K562 (cell line): ENCODE results near the gene IDUA. TPM values are rescaled to one million over a fixed set of nuclear protein-coding genes. Genes with fewer than 3 reads are reported as not detected.

Experiments used
- ARID3A ChIP-seq: IDR thresholded peaks from 2 replicates; pipeline ENCODE4 v1.6.1; 2012; ENCODE audit warnings: low read depth, low read length, improper control_type of control experiment, borderline replicate concordance
- BCL6 ChIP-seq: fragments of 250-450 bp; sonication (Bioruptor Pico); IDR thresholded peaks from 2 replicates; pipeline ENCODE4 v1.4.0; 2020
- CHCHD3 ChIP-seq: fragments of 250-450 bp; sonication (Bioruptor Pico); IDR thresholded peaks from 2 replicates; pipeline ENCODE4 v2.1.2; 2022; ENCODE audit warnings: mild to moderate bottlenecking
- HDAC8 ChIP-seq: fragments of 450-650 bp; IDR thresholded peaks from 2 replicates; pipeline ENCODE4 v1.6.1; 2016; ENCODE audit warnings: mild to moderate bottlenecking, missing genetic modification characterization, moderate library complexity, missing compliant biosample characterization
- HEY1 ChIP-seq: fragments of 250-450 bp; sonication (Bioruptor Pico); IDR thresholded peaks from 2 replicates; pipeline ENCODE4 v1.5.0; 2020; ENCODE audit warnings: mild to moderate bottlenecking, moderate library complexity, borderline replicate concordance
- HNRNPUL1 ChIP-seq: fragments of 200-400 bp; formaldehyde crosslinking; IDR thresholded peaks from 2 replicates; pipeline ENCODE4 v1.6.1; 2017; ENCODE audit warnings: low read length
- IRF2 ChIP-seq: sonication (generic); formaldehyde crosslinking; IDR thresholded peaks from 2 replicates; pipeline ENCODE4 v1.8.1; 2022; ENCODE audit warnings: mild to moderate bottlenecking, missing genetic modification reagents
- MCM3 ChIP-seq: fragments of 450-650 bp; IDR thresholded peaks from 2 replicates; pipeline ENCODE4 v1.6.1; 2016
- NR2C2 ChIP-seq, 2 experiments: fragments of 200-800 bp in 1 of 2; sonication (Bioruptor generic) in 1 of 2; sonication (generic) in 1 of 2; formaldehyde crosslinking in 1 of 2; IDR thresholded peaks; 2 replicates each; pipeline versions ENCODE4 v1.6.1 to v1.8.0; 2016 to 2022; ENCODE audit warnings: mild to moderate bottlenecking in 1 of 2, missing compliant biosample characterization in 1 of 2, missing genetic modification characterization in 1 of 2, missing genetic modification reagents in 1 of 2
- RAD51 ChIP-seq: fragments of 450-650 bp; IDR thresholded peaks from 2 replicates; pipeline ENCODE4 v1.7.1; 2016; ENCODE audit warnings: low read depth, mild to moderate bottlenecking, borderline replicate concordance
- RBM15 ChIP-seq: fragments of 200-400 bp; formaldehyde crosslinking; IDR thresholded peaks from 2 replicates; pipeline ENCODE4 v1.6.1; 2018; ENCODE audit warnings: mild to moderate bottlenecking, low read length, moderate library complexity; ENCODE audit not compliant: insufficient read depth
- TOE1 ChIP-seq, 2 experiments: fragments of 450-650 bp in 1 of 2; sonication (generic) in 1 of 2; formaldehyde crosslinking in 1 of 2; IDR thresholded peaks; 2 replicates each; pipeline versions ENCODE4 v1.7.1 to v1.8.0; 2016 to 2022; ENCODE audit warnings: borderline replicate concordance in 2 of 2, mild to moderate bottlenecking in 2 of 2, antibody characterized with exemption in 1 of 2, inconsistent platforms in 1 of 2, low read depth in 1 of 2, missing genetic modification reagents in 1 of 2, moderate library complexity in 1 of 2
- USF1 ChIP-seq: sonication (generic); formaldehyde crosslinking; IDR thresholded peaks from 2 replicates; pipeline ENCODE4 v1.9.0; 2022; ENCODE audit warnings: mild to moderate bottlenecking, missing genetic modification reagents
- ZNF121 ChIP-seq: sonication (generic); formaldehyde crosslinking; conservative IDR thresholded peaks from 2 replicates; pipeline ENCODE4 v1.8.0; 2022; ENCODE audit warnings: missing genetic modification reagents
- ZNF232 ChIP-seq: sonication (generic); formaldehyde crosslinking; IDR thresholded peaks from 2 replicates; pipeline ENCODE4 v1.8.0; 2022; ENCODE audit warnings: mild to moderate bottlenecking, missing genetic modification reagents
- ZNF24 ChIP-seq: fragments of 450-650 bp; IDR thresholded peaks from 2 replicates; pipeline ENCODE4 v1.6.1; 2016
- ZNF398 ChIP-seq: fragments of 250-450 bp; sonication (Bioruptor Pico); IDR thresholded peaks from 2 replicates; pipeline ENCODE4 v1.8.0; 2021; ENCODE audit warnings: moderate library complexity, mild to moderate bottlenecking, inconsistent platforms
- ZNF518B ChIP-seq: fragments of 250-450 bp; sonication (Bioruptor Pico); IDR thresholded peaks from 2 replicates; pipeline ENCODE4 v1.5.0; 2021; ENCODE audit warnings: mild to moderate bottlenecking, moderate library complexity
- polyA plus RNA-seq, 8 experiments: library from polyadenylated mRNA; depleted of rRNA in 4 of 8; stranded (reverse) in 5 of 8; unstranded in 3 of 8; fragments of >200 nt; fragmentation: Nextera tagmentation in 2 of 8; fragmentation: Illumina TruSeq in 1 of 8; extraction: Ambion mirVana in 2 of 8; extraction: Trizol in 1 of 8; gene quantifications; 2 replicates each; pipeline versions ENCODE4 v1.2.1 to v1.2.3, GENCODE V29; 2011 to 2014; ENCODE audit warnings: inconsistent platforms in 1 of 8, missing spikeins in 1 of 8
- total RNA-seq, 7 experiments: library from RNA; depleted of rRNA in 6 of 7; stranded (reverse); fragments of >200 nt in 6 of 7; fragmentation: Illumina TruSeq in 2 of 7; extraction: Trizol in 2 of 7; gene quantifications; 2 replicates each; pipeline versions ENCODE4 v1.2.1 to v1.2.3, GENCODE V29; 2011 to 2021; ENCODE audit warnings: low replicate concordance in 1 of 7

The IDUA gene
- total and polyA plus RNA-seq, 9 of the 15 experiments (the other 6 are each of a cell fraction or from before 2014, with no cell fraction given), result 0.04 to 16.1 (median 1.2) TPM

GRCh38 chr4:973431-974397, 13.1 kb upstream of the IDUA start, which contains the start of gene DGKQ (continued):
- TF ChIP-seq USF1 (CRISPR knock-in tag), result no peak; the same call in 1 of the 2 replicates
- TF ChIP-seq NR2C2 (CRISPR knock-in tag; IDR thresholded peaks at IDR 0.05), result no peak
- TF ChIP-seq NR2C2 (tag; IDR thresholded peaks at IDR 0.05), result peak; percentile 44
- TF ChIP-seq ZNF398 (CRISPR knock-in tag), result no peak
- TF ChIP-seq IRF2 (CRISPR knock-in tag), result no peak
- TF ChIP-seq TOE1 (IDR thresholded peaks at IDR 0.05; ENCODE audit: borderline replicate concordance), result no peak
- TF ChIP-seq TOE1 (CRISPR knock-in tag; IDR thresholded peaks at IDR 0.05; ENCODE audit: borderline replicate concordance, low read depth), result no peak
- no peak for TF ChIP-seq HEY1 (CRISPR knock-in tag)
- no peak for TF ChIP-seq ZNF24
- TF ChIP-seq HDAC8 (tag), result no peak
- TF ChIP-seq RBM15, result no peak
- no peak for TF ChIP-seq RAD51
- TF ChIP-seq HNRNPUL1, result no peak
- TF ChIP-seq CHCHD3 (CRISPR knock-in tag), result no peak
- no peak for TF ChIP-seq MCM3
- no peak for TF ChIP-seq BCL6 (CRISPR knock-in tag)
- no peak for TF ChIP-seq ZNF518B (CRISPR knock-in tag)
- TF ChIP-seq ZNF121 (CRISPR knock-in tag), result no peak
- no peak for TF ChIP-seq ZNF232 (CRISPR knock-in tag)
- no peak for TF ChIP-seq ARID3A
